T-helper 2 cell treated with Interferon-gamma antibody and Interleukin-4, amounts not matched to agents 5 μg/mL and 100 μg/mL, for 36 hours (primary cell): Measurements from ENCODE around the gene CLDND2.
A peak's percentile ranks its signal among the peaks of the same experiment; 100 is the strongest.

Source experiments
- DNase-seq: peaks from one replicate; pipeline ENCODE4 v3.0.0; 2021; ENCODE audit warnings: low spot score
- H3K27ac Mint-ChIP-seq: one replicate; pipeline ENCODE4 v1.8.0; 2021; ENCODE audit warnings: mild to moderate bottlenecking, mixed read lengths
- H3K27me3 Mint-ChIP-seq: one replicate; pipeline ENCODE4 v1.8.0; 2021; ENCODE audit warnings: low read depth, mixed read lengths
- H3K36me3 Mint-ChIP-seq: one replicate; pipeline ENCODE4 v1.8.0; 2021; ENCODE audit warnings: low read depth, mixed read lengths
- H3K4me1 Mint-ChIP-seq: one replicate; pipeline ENCODE4 v1.8.0; 2021; ENCODE audit warnings: low read depth, mixed read lengths
- H3K4me3 Mint-ChIP-seq: one replicate; pipeline ENCODE4 v1.8.0; 2022; ENCODE audit warnings: mild to moderate bottlenecking, moderate library complexity, mixed read lengths
- H3K9me3 Mint-ChIP-seq: one replicate; pipeline ENCODE4 v1.8.0; 2021; ENCODE audit warnings: mixed read lengths

CLDND2 gene

GRCh38 chr19:51394050-51394836, 25.4 kb upstream of the CLDND2 start:
- peak; percentile 97 for DNase-seq
- Mint-ChIP-seq H3K9me3 (no peaks in the 10 kb centered on the region), H3K27ac (peak overlapping the region; percentile 95), H3K27me3 (no peaks in the 10 kb centered on the region), H3K4me3 (peak overlapping the region; percentile 89), H3K4me1 (peaks cover 38% of the 10 kb centered on the region), H3K36me3 (no peaks in the 10 kb centered on the region)

- no peak for DNase-seq
- Mint-ChIP-seq H3K9me3 (no peaks in the 10 kb centered on the region), H3K4me1 (peaks cover 36% of the 10 kb centered on the region), H3K27ac (peak overlapping the region; percentile 85), H3K4me3 (peak overlapping the region; percentile 76), H3K36me3 (no peaks in the 10 kb centered on the region), H3K27me3 (no peaks in the 10 kb centered on the region)
These were observed 23.9 kb upstream of the CLDND2 start for GRCh38 chr19:51392701-51393100.

DNA sequence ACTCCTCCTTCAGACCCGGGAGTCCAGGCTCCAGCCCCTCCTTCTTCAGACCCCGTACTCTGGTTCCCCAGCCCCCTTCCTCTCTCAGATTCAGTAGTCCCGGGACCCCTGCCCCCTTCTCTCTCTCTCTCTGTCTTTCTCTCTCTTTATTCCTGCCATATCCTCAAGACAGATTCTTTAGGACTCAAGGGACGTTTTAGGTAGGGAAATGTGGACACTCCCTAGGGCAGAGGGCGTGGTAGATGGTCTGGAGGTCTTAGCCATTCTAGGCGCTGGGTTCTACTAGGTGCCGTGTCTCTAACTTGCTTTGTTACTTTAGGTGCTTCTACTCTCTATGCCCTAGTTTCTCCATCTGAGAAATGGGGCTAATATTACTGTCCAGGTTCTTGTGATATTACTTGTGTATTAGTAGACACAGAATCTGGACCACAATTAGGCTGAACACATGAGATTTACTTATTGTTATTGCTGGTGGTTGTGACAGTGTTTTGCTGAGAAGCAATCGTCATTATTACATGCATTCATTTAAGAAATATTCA, 22.3 kb upstream of the CLDND2 start:
- no peaks in the 10 kb centered on the region for H3K9me3 Mint-ChIP-seq
- peak overlapping the region; percentile 47 for H3K4me3 Mint-ChIP-seq
- peak overlapping the region; percentile 82 for H3K27ac Mint-ChIP-seq
- DNase-seq, result no peak
- H3K4me1 Mint-ChIP-seq, result peaks cover 34% of the 10 kb centered on the region
- H3K36me3 Mint-ChIP-seq, result no peaks in the 10 kb centered on the region
- H3K27me3 Mint-ChIP-seq, result no peaks in the 10 kb centered on the region

- no peak overlapping the region for H3K27ac Mint-ChIP-seq
- H3K4me1 Mint-ChIP-seq, result peaks cover 22% of the 10 kb centered on the region
- no peaks in the 10 kb centered on the region for H3K36me3 Mint-ChIP-seq
- H3K4me3 Mint-ChIP-seq, result no peak overlapping the region
- DNase-seq, result no peak
- H3K27me3 Mint-ChIP-seq, result no peaks in the 10 kb centered on the region
- no peaks in the 10 kb centered on the region for H3K9me3 Mint-ChIP-seq
These were observed 20.3 kb upstream of the CLDND2 start for GRCh38 chr19:51389143-51389542.

GRCh38 chr19:51387924-51388389, 19.2 kb upstream of the CLDND2 start, which contains the start of gene LIM2:
LIM2 (minus strand) TSS chr19:51387974; CDS start chr19:51387443, 531 bp downstream.
- H3K27me3 Mint-ChIP-seq, result no peaks in the 10 kb centered on the region
- no peak for DNase-seq
- no peaks in the 10 kb centered on the region for H3K9me3 Mint-ChIP-seq
- H3K36me3 Mint-ChIP-seq, result no peaks in the 10 kb centered on the region
- peak within 1 kb of the TSS; percentile 55 for H3K27ac Mint-ChIP-seq
- peaks cover 17% of the 10 kb centered on the region for H3K4me1 Mint-ChIP-seq
- H3K4me3 Mint-ChIP-seq, result no peak within 1 kb of the TSS

- peaks cover 12% of the 10 kb centered on the region for H3K4me1 Mint-ChIP-seq
- H3K4me3 Mint-ChIP-seq, result no peak overlapping the region
- no peaks in the 10 kb centered on the region for H3K27me3 Mint-ChIP-seq
- no peaks in the 10 kb centered on the region for H3K9me3 Mint-ChIP-seq
- H3K27ac Mint-ChIP-seq, result no peak overlapping the region
- H3K36me3 Mint-ChIP-seq, result no peaks in the 10 kb centered on the region
- no peak for DNase-seq
These were observed 18.2 kb upstream of the CLDND2 start for GRCh38 chr19:51386882-51387520.

GRCh38 chr19:51382004-51382403, 13.2 kb upstream of the CLDND2 start:
- Mint-ChIP-seq H3K4me1 (peaks cover 11% of the 10 kb centered on the region), H3K27me3 (no peaks in the 10 kb centered on the region), H3K36me3 (no peaks in the 10 kb centered on the region), H3K9me3 (peaks cover 3% of the 10 kb centered on the region), H3K4me3 (no peak overlapping the region), H3K27ac (no peak overlapping the region)
- no peak for DNase-seq

DNA sequence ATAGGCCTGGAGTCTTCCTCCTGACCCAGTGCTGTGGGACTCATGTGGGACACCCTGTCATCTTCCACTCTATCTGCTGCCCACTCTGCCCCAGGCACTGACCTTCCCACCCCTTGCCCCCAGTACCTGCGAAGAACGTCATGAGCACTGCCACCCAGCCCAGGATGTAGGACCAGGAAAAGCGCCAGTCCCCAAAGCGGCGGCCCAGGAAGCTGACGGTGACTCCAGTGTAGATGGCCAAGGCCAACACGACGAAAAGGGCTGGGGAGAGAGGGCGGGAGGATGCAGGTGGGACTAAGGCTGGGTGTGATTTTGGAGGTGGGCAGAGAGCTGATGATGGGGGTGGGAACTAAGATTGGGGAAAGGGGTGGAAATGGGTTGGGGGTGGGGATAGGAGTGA, 11.6 kb upstream of the CLDND2 start:
- DNase-seq, result no peak
- no peak overlapping the region for H3K4me3 Mint-ChIP-seq
- peaks cover 23% of the 10 kb centered on the region for H3K4me1 Mint-ChIP-seq
- H3K27me3 Mint-ChIP-seq, result no peaks in the 10 kb centered on the region
- H3K36me3 Mint-ChIP-seq, result no peaks in the 10 kb centered on the region
- H3K27ac Mint-ChIP-seq, result no peak overlapping the region
- H3K9me3 Mint-ChIP-seq, result peaks cover 3% of the 10 kb centered on the region

GRCh38 chr19:51377422-51377821, 8.6 kb upstream of the CLDND2 start:
- Mint-ChIP-seq H3K27ac (no peak overlapping the region), H3K4me1 (peaks cover 50% of the 10 kb centered on the region)

GRCh38 chr19:51375504-51376221, 6.9 kb upstream of the CLDND2 start:
- Mint-ChIP-seq H3K27me3 (no peaks in the 10 kb centered on the region), H3K4me1 (peaks cover 68% of the 10 kb centered on the region), H3K9me3 (no peaks in the 10 kb centered on the region), H3K36me3 (peaks cover 2% of the 10 kb centered on the region), H3K4me3 (peak overlapping the region; percentile 79), H3K27ac (peak overlapping the region; percentile 86)
- peak; percentile 76 for DNase-seq

More at GRCh38 chr19:51377422-51377821, 8.6 kb upstream of the CLDND2 start:
- H3K9me3 Mint-ChIP-seq, result peaks cover 3% of the 10 kb centered on the region
- no peak for DNase-seq
- no peaks in the 10 kb centered on the region for H3K27me3 Mint-ChIP-seq
- no peak overlapping the region for H3K4me3 Mint-ChIP-seq
- H3K36me3 Mint-ChIP-seq, result peaks cover 1% of the 10 kb centered on the region

DNA sequence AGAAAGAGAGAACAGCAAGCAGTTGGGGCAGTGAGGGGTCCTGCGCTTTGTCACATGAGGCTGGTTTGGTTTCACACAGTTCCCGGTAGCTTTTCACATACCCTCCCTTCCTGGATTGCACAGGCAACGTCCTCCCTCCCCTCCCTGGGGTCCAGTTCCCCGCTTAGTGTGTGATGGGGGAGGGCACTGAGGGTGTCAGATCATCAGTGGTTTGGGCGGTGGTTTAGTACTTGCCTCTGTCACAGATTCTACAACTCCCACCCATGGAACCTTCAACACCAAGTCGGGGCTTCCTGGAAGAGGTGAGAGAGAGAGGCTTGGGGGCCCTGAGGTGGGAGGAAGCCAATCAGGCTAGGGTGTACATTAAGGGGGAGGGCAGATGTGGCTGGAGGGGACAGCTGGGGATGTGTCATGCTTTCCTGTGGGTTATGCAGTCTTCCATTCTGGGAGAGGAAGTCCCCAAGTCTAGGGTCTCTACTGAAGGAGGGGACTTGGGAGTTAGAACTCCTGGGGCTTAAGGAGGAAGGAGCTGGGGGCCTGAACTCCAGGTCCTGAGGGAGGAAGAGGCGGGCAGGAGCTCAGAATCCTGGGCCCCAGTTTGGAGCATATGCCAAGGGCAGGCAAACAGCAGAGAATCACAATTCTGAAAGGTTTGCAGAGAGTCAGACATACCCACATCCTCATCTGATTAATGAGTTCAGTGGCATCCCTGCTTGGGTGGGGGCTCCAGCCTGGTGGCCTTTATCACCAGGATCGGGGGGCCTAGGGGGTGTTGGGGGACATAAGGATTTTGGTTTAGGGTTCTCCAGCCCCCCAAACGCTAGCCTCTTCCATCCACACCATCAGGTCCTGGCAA, 4.1 kb upstream of the CLDND2 start, which contains the start of gene NKG7:
Gene NKG7 (minus strand): TSS at position 6 of the 856 bp plus-strand sequence. CDS start 119 bp downstream, outside the sequence.
- Mint-ChIP-seq H3K36me3 (peaks cover 11% of the 10 kb centered on the region), H3K9me3 (no peaks in the 10 kb centered on the region), H3K27ac (peak within 1 kb of the TSS; percentile 100), H3K4me3 (peak within 1 kb of the TSS; percentile 79), H3K27me3 (no peaks in the 10 kb centered on the region), H3K4me1 (peaks cover 70% of the 10 kb centered on the region)
- DNase-seq, result peak; percentile 90

- Mint-ChIP-seq H3K27ac (peak overlapping the region; percentile 100), H3K9me3 (no peaks in the 10 kb centered on the region), H3K4me1 (peaks cover 73% of the 10 kb centered on the region), H3K27me3 (no peaks in the 10 kb centered on the region), H3K36me3 (peaks cover 11% of the 10 kb centered on the region), H3K4me3 (peak overlapping the region; percentile 79)
- DNase-seq, result no peak
These were observed 3.3 kb upstream of the CLDND2 start for GRCh38 chr19:51372021-51372648.
